Neutrophil (primary cell): ENCODE measurements around the gene PRSS12.

Experiments
- H3K27ac ChIP-seq: fragments of 200-600 bp; sonication (generic); 2 replicates; pipeline ENCODE4 v1.5.1; 2016; ENCODE audit warnings: mild to moderate bottlenecking, moderate library complexity
- H3K27me3 ChIP-seq: fragments of 200-600 bp; sonication (generic); 2 replicates; pipeline ENCODE4 v1.6.0; 2016; ENCODE audit warnings: mild to moderate bottlenecking
- H3K36me3 ChIP-seq: fragments of 200-600 bp; sonication (generic); 2 replicates; pipeline ENCODE4 v1.5.1; 2017
- H3K4me1 ChIP-seq, 2 experiments: fragments of 200-600 bp in 1 of 2; sonication (generic) in 1 of 2; 1 replicate in 1 of 2; 2 replicates in 1 of 2; pipeline versions ENCODE4 v1.5.1 to v1.6.1; 2013 to 2016; ENCODE audit warnings: low read depth in 1 of 2, low read length in 1 of 2, mild to moderate bottlenecking in 1 of 2, moderate library complexity in 1 of 2; ENCODE audit not compliant: control insufficient read depth in 1 of 2, insufficient read depth in 1 of 2
- H3K4me3 ChIP-seq, 2 experiments: fragments of 200-600 bp in 1 of 2; sonication (generic) in 1 of 2; 1 replicate in 1 of 2; 2 replicates in 1 of 2; pipeline ENCODE4 v1.5.1; 2013 to 2016; ENCODE audit warnings: low read depth in 1 of 2, low read length in 1 of 2, mild to moderate bottlenecking in 1 of 2, moderate library complexity in 1 of 2
- H3K9me3 ChIP-seq: fragments of 200-600 bp; sonication (generic); 2 replicates; pipeline ENCODE4 v1.5.1; 2016
- CTCF ChIP-seq: fragments of 200-600 bp; sonication (generic); IDR thresholded peaks from 2 replicates; pipeline ENCODE4 v1.5.1; 2016; ENCODE audit warnings: antibody characterized with exemption

Gene PRSS12

GRCh38 chr4:118249890-118250289 is 102.9 kb downstream of the PRSS12 start:
- no peaks in the 10 kb centered on the region for H3K36me3 ChIP-seq
- no peaks in the 10 kb centered on the region for H3K4me1 ChIP-seq
- no peak overlapping the region for H3K4me3 ChIP-seq
- H3K27me3 ChIP-seq, result no peaks in the 10 kb centered on the region
- no peak overlapping the region for H3K27ac ChIP-seq
- no peaks in the 10 kb centered on the region for H3K9me3 ChIP-seq
- no peak for TF ChIP-seq CTCF

- Histone ChIP-seq H3K9me3 (no peaks in the 10 kb centered on the region), H3K4me3 (no peak overlapping the region), H3K27ac (no peak overlapping the region), H3K36me3 (no peaks in the 10 kb centered on the region), H3K27me3 (no peaks in the 10 kb centered on the region), H3K4me1 (no peaks in the 10 kb centered on the region)
- no peak for TF ChIP-seq CTCF
Measured at GRCh38 chr4:118237531-118237930, 115.3 kb downstream of the PRSS12 start.

GRCh38 chr4:118235566-118236120 is 117.2 kb downstream of the PRSS12 start:
- TF ChIP-seq CTCF, result no peak
- Histone ChIP-seq H3K27me3 (no peaks in the 10 kb centered on the region), H3K4me3 (no peak overlapping the region), H3K9me3 (no peaks in the 10 kb centered on the region), H3K36me3 (no peaks in the 10 kb centered on the region), H3K27ac (no peak overlapping the region), H3K4me1 (no peaks in the 10 kb centered on the region)
